CD4-positive, alpha-beta T cell treated with Interleukin-2 at 100 ng/mL for 4 hours (primary cell): Measurements from ENCODE around the gene PTCD2.

Experiments used
- DNase-seq: peaks from one replicate; pipeline ENCODE4 v3.0.0-alpha.2; 2020; ENCODE audit warnings: low spot score

Gene PTCD2

GRCh38 chr5:72319976-72320752 lies at the start of gene PTCD2, which contains the start of gene MRPS27:
PTCD2 (plus strand) TSS chr5:72320373; CDS start chr5:72320383, 10 bp downstream.
MRPS27 (minus strand) TSS chr5:72320240; CDS start chr5:72320221, 19 bp downstream.
- peak; percentile 96 for DNase-seq

GRCh38 chr5:72271702-72272101 lies 48.5 kb upstream of the PTCD2 start:
- no peak for DNase-seq

- no peak for DNase-seq
Observed at GRCh38 chr5:72272398-72272797, 47.8 kb upstream of the PTCD2 start.

GRCh38 chr5:72273547-72273946 lies 46.6 kb upstream of the PTCD2 start:
- DNase-seq: no peak

GRCh38 chr5:72276219-72276752 lies 43.9 kb upstream of the PTCD2 start:
- no peak for DNase-seq

- peak; percentile 2 for DNase-seq
Observed at GRCh38 chr5:72280581-72281069, 39.5 kb upstream of the PTCD2 start.

GRCh38 chr5:72281430-72281763 lies 38.8 kb upstream of the PTCD2 start:
- DNase-seq: no peak

- DNase-seq: no peak
Observed at GRCh38 chr5:72281764-72282499, 38.2 kb upstream of the PTCD2 start.

GRCh38 chr5:72282878-72283277 lies 37.3 kb upstream of the PTCD2 start:
- DNase-seq: no peak

GRCh38 chr5:72283358-72283757 lies 36.8 kb upstream of the PTCD2 start:
- DNase-seq: no peak

GRCh38 chr5:72284559-72285423 lies 35.4 kb upstream of the PTCD2 start:
- DNase-seq: no peak

- no peak for DNase-seq
Observed at GRCh38 chr5:72285424-72285821, 34.8 kb upstream of the PTCD2 start.

GRCh38 chr5:72286798-72287197 lies 33.4 kb upstream of the PTCD2 start:
- no peak for DNase-seq

- no peak for DNase-seq
Observed at GRCh38 chr5:72288924-72289323, 31.2 kb upstream of the PTCD2 start.

- DNase-seq: no peak
Observed at GRCh38 chr5:72290356-72291133, 29.6 kb upstream of the PTCD2 start.

GRCh38 chr5:72291601-72292000 lies 28.6 kb upstream of the PTCD2 start:
- no peak for DNase-seq

- DNase-seq: no peak
Observed at GRCh38 chr5:72292411-72292810, 27.8 kb upstream of the PTCD2 start.

- DNase-seq: no peak
Observed at GRCh38 chr5:72293495-72294055, 26.6 kb upstream of the PTCD2 start.

- DNase-seq: no peak
Observed at GRCh38 chr5:72294473-72294872, 25.7 kb upstream of the PTCD2 start.

GRCh38 chr5:72295539-72295938 lies 24.6 kb upstream of the PTCD2 start:
- no peak for DNase-seq

GRCh38 chr5:72296256-72296655 lies 23.9 kb upstream of the PTCD2 start:
- DNase-seq: no peak
